ENCODE measurements around the gene ZIC2. TPM values are rescaled to one million over a fixed set of nuclear protein-coding genes. Genes with fewer than 3 reads are reported as not detected.

The ZIC2 gene
- total RNA-seq = 0.12 TPM

DNA sequence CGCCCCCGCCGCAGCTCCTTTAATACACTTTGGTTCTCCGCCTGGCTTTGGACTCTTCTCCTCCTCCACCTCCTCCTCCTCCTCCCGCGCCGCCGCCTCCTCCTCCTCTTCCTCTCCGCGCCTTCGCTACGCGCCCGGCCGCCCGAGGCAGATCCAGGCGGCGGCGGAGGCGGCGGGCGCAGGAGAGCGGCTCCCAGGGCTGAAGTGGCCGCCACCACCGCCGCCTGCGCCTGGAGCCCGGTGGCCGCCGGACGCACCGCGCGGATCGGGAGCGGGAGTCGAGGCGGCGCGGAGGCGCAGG lies at the start of gene ZIC2:
Gene ZIC2 (plus strand): TSS at position 50 of the 301 bp plus-strand sequence. CDS start 281 bp downstream, outside the sequence.

GRCh38 chr13:99971576-99972189 lies 9.9 kb upstream of the ZIC2 start, which contains the start of gene ZIC5:
ZIC5 (minus strand) TSS chr13:99971767; CDS start chr13:99971603, 164 bp downstream.

Other genes with a start within 250 kb of the ZIC2 start
- 0.06 TPM for gene ZIC5, start 10.0 kb upstream of the ZIC2 start, total RNA-seq
- 79.4 TPM for gene PCCA, start 107.3 kb downstream of the ZIC2 start, total RNA-seq

All from metanephros (tissue), 1 donor.